Astrocyte (in vitro differentiated cells and primary cell): ENCODE results near the gene ZBTB17.

Experiments used
- CTCF ChIP-seq: IDR thresholded peaks from 2 replicates; pipeline ENCODE4 v1.5.1; 2011; ENCODE audit warnings: low read depth, mild to moderate bottlenecking, inconsistent platforms, low read length, moderate library complexity; ENCODE audit not compliant: insufficient read depth
- EZH2 ChIP-seq: IDR thresholded peaks from 2 replicates; pipeline ENCODE4 v1.6.1; 2012; ENCODE audit warnings: mild to moderate bottlenecking, low read length, inconsistent platforms; ENCODE audit not compliant: insufficient read depth

DNA sequence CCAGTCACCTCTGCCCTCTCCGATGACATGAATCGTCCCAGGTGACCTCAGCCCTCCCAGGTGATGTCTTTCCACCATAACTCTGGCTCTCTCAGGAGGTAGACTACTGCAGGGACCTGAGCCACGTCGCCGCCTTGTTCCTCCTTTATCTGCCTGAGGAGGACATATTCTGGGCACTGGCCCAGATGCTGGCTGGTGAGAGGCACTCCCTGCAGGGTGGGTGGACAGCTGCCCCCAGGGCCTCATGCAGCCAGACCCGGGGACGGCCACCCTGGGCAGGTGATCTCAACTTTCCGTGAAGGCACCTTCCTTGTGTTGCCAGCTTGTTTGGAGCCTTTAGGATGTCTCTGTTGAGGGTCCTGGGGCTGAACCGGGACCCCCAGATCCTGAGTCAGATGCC, 13.9 kb upstream of the ZBTB17 start:
- TF ChIP-seq CTCF (no peak), EZH2 (no peak)
